Measurements from ENCODE around the gene NDUFB6.
"Not testable (repeated sequence)": the region's sequence is repeated elsewhere in the genome, so short reads cannot be mapped to it uniquely, and the experiment has no call there.

The NDUFB6 gene

DNA sequence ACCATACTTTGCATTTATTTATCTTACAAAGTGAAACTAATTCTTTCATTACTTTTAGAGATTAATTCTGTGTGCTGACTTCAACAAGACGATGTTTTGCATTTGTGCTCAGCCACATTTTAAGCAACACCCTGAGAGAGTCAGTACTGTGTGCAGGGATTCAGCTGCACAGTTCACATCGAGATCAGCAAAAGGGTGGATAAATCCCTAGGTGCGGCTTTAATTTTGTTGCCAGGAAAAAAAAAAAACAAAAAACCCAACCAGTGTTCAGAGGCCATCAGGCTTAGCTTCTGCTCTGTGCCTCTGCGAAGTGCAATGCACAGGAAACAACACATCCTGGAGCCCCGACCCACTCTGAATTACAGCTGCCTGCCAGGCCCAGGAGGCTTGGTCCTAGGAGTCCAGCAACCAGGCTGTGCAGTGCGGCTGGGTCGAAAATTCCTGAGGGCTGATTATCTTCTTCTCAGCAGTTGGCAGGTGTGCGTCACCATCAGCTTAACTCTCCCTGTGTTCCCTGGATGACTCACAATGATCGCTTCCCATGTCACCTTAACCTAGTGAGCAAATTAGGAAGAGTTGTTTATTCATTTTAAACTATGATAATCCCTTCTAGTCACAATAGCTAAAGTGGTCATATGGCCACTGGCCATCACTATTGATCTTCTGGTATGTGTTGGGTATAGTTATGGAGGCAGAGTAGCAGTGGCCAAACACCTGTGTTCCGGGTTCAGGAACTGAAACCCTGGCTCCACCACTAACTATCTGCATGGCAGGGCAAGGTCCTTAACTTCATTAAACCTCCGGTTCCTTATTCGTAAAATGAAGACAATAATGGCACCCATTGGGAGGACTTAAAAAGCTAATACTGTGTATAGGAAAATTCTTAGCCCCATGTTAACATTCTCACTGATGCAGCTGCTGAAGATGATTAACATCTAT lies 31.2 kb upstream of the NDUFB6 start:
- no peaks in the 10 kb centered on the region for H3K79me2 ChIP-seq (ENCODE audit: insufficient read depth, low read length)
- no peaks in the 10 kb centered on the region for H3F3A ChIP-seq (ENCODE audit: low read depth)
- H3K36me3 ChIP-seq (ENCODE audit: insufficient read depth, low read length): no peaks in the 10 kb centered on the region
- no peaks in the 10 kb centered on the region for H3K9me3 ChIP-seq (ENCODE audit: insufficient read depth, low read depth, low read length)
- no peak overlapping the region for H3K4me2 ChIP-seq (ENCODE audit: low read depth, low read length, poor library complexity, severe bottlenecking)
- no peak overlapping the region for H3K4me3 ChIP-seq (ENCODE audit: low read length, poor library complexity, severe bottlenecking)
- H3K9ac ChIP-seq (ENCODE audit: low read depth, low read length, poor library complexity, severe bottlenecking): no peak overlapping the region
- H3K9me2 ChIP-seq (replicated peaks; ENCODE audit: low read depth, low read length): no peaks in the 10 kb centered on the region
- no peak overlapping the region for H2AFZ ChIP-seq (ENCODE audit: low read length)
- H3K27me3 ChIP-seq (ENCODE audit: insufficient read depth, low read length, poor library complexity, severe bottlenecking): no peaks in the 10 kb centered on the region
- no peaks in the 10 kb centered on the region for H4K20me1 ChIP-seq (ENCODE audit: insufficient read depth, low read length, poor library complexity, severe bottlenecking)
- H3K4me1 ChIP-seq (ENCODE audit: insufficient read depth, low read length, poor library complexity, severe bottlenecking): no peaks in the 10 kb centered on the region
- TF ChIP-seq EZH2phosphoT487 (IDR thresholded peaks at IDR 0.05; ENCODE audit: borderline replicate concordance): no peak
- TF ChIP-seq, protein P1, sequence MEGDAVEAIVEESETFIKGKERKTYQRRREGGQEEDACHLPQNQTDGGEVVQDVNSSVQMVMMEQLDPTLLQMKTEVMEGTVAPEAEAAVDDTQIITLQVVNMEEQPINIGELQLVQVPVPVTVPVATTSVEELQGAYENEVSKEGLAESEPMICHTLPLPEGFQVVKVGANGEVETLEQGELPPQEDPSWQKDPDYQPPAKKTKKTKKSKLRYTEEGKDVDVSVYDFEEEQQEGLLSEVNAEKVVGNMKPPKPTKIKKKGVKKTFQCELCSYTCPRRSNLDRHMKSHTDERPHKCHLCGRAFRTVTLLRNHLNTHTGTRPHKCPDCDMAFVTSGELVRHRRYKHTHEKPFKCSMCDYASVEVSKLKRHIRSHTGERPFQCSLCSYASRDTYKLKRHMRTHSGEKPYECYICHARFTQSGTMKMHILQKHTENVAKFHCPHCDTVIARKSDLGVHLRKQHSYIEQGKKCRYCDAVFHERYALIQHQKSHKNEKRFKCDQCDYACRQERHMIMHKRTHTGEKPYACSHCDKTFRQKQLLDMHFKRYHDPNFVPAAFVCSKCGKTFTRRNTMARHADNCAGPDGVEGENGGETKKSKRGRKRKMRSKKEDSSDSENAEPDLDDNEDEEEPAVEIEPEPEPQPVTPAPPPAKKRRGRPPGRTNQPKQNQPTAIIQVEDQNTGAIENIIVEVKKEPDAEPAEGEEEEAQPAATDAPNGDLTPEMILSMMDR (conservative IDR thresholded peaks at IDR 0.05; ENCODE audit: low read length): no peak

DNA sequence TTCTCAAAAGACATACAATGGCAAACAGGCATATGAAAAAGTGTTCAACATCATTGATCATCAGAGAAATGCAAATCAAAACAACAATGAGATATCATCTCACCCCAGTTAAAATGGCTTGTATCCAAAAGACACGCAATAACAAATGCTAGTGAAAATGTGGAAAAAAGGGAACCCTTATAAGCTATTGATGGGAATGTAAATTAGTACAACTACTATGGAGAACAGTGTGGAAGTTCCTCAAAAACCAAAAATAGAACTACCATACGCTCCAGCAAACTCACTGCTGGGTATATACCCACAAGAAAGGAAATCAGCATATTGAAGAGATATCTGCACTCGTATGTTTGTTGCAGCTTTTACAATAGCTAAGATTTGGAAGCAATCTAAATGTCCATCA lies 26.1 kb upstream of the NDUFB6 start:
- H3K9me2 ChIP-seq (replicated peaks; ENCODE audit: low read depth, low read length); H2AFZ ChIP-seq (ENCODE audit: low read length); H3K4me1 ChIP-seq (ENCODE audit: insufficient read depth, low read length, poor library complexity, severe bottlenecking); H3K4me3 ChIP-seq (ENCODE audit: low read length, poor library complexity, severe bottlenecking); H3K9me3 ChIP-seq (ENCODE audit: insufficient read depth, low read depth, low read length); H3K36me3 ChIP-seq (ENCODE audit: insufficient read depth, low read length); H3K27me3 ChIP-seq (ENCODE audit: insufficient read depth, low read length, poor library complexity, severe bottlenecking); H3K9ac ChIP-seq (ENCODE audit: low read depth, low read length, poor library complexity, severe bottlenecking); H3K79me2 ChIP-seq (ENCODE audit: insufficient read depth, low read length); H4K20me1 ChIP-seq (ENCODE audit: insufficient read depth, low read length, poor library complexity, severe bottlenecking); H3K4me2 ChIP-seq (ENCODE audit: low read depth, low read length, poor library complexity, severe bottlenecking); H3F3A ChIP-seq (ENCODE audit: low read depth): not testable (repeated sequence)

DNA sequence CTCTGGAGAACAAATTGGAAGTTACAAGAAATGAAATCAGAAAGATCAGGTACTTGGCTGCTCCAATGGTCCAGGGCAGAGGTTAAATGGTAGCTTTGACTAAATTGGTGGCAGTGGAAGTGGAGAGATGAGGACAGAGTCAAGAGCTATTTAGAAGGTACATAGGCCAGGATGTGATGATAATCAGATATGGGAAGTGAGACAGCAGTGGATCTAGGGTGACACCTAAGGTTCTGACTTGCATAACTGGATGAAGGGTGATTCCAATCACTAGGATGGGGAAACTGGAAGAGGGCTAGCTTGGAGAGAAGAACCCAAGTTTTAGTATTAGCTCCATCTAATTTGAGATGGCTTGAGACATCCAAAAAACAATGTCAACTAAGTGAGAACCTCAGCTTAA lies 24.0 kb upstream of the NDUFB6 start:
- Histone ChIP-seq H2AFZ (ENCODE audit: low read length) (no peak overlapping the region), H3K4me1 (ENCODE audit: insufficient read depth, low read length, poor library complexity, severe bottlenecking) (no peaks in the 10 kb centered on the region), H3F3A (ENCODE audit: low read depth) (no peaks in the 10 kb centered on the region), H3K9me2 (replicated peaks; ENCODE audit: low read depth, low read length) (no peaks in the 10 kb centered on the region), H3K4me3 (ENCODE audit: low read length, poor library complexity, severe bottlenecking) (no peak overlapping the region), H3K4me2 (ENCODE audit: low read depth, low read length, poor library complexity, severe bottlenecking) (no peak overlapping the region), H3K27me3 (ENCODE audit: insufficient read depth, low read length, poor library complexity, severe bottlenecking) (no peaks in the 10 kb centered on the region), H4K20me1 (ENCODE audit: insufficient read depth, low read length, poor library complexity, severe bottlenecking) (no peaks in the 10 kb centered on the region), H3K9me3 (ENCODE audit: insufficient read depth, low read depth, low read length) (no peaks in the 10 kb centered on the region), H3K9ac (ENCODE audit: low read depth, low read length, poor library complexity, severe bottlenecking) (no peak overlapping the region), H3K79me2 (ENCODE audit: insufficient read depth, low read length) (no peaks in the 10 kb centered on the region), H3K36me3 (ENCODE audit: insufficient read depth, low read length) (no peaks in the 10 kb centered on the region)
- no peak for TF ChIP-seq EZH2phosphoT487 (IDR thresholded peaks at IDR 0.05; ENCODE audit: borderline replicate concordance)
- TF ChIP-seq, protein P1 (conservative IDR thresholded peaks at IDR 0.05; ENCODE audit: low read length): no peak
